HS-27A (cell line): ENCODE results near the gene SORCS1.

Source experiments
- DNase-seq: peaks from one replicate; pipeline ENCODE4 v3.0.0-alpha.2; 2012; ENCODE audit warnings: low read depth, missing footprints

The SORCS1 gene

DNA sequence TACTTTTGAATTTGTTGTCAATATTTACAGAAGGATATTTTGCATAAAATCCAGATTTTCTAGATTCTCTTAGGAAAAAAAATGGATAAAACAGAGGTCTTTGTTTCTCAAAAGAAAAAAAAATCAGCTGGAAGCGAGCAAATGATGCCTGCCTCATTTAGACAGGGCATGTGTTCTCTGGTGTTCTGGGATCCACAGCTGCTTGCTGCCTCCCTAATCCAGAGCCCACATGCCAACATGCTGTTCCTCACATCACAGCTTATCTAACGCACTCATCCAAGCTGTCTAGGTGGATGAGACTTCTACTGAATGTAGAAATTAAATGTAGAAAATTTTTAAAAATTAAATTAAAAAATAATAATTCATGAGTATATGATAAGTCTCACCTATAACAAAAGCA, 630.1 kb downstream of the SORCS1 start:
- no peak for DNase-seq

DNA sequence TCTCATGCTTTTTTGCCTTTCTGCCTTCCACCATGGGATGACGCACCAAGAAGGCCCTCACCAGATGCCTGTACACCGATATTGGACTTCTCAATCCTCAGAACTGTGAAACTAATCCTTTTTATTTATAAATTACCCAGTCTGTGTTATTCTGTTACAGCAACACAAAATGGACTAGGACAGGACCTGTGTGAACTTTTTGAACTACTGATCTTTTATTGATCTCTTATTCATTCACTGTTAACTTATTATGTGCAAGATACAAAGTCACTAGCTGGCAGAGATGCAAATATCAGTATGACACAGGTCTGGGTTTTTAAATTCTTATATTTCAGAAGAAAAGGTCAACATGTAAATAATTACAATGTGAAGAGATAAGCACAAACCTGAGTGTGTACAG, 635.8 kb downstream of the SORCS1 start:
- DNase-seq = no peak

DNA sequence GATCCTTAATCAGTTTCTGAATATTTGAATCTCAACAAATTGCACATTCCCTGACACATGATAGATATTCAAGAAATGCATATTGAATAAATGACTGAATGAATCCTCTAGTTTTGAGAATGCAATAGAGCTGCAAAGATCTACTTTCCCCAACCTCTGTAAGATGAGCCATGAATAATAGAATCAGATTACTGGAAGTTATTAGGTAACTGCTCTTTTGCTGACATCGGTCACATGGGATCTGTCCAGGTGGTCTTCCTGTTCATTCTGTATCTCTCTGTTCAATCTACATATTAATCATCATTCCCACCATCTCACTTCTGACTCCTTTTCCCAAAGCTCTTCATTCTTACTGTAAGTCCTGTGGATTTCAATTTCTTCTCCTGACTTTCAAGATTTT, 638.7 kb downstream of the SORCS1 start:
- DNase-seq = no peak
